ENCODE measurements around the gene PCDHGC5. TPM values are rescaled to one million over a fixed set of nuclear protein-coding genes. Genes with fewer than 3 reads are reported as not detected.
A peak's percentile ranks its signal among the peaks of the same experiment; 100 is the strongest.

The PCDHGC5 gene
- total and polyA plus RNA-seq, 9 of the 15 experiments (the other 6 are each of a cell fraction or from before 2014, with no cell fraction given): not detected

- Histone ChIP-seq H3K4me2 (ENCODE audit: insufficient read depth, low read length) (no peak overlapping the region), H3K9ac (ENCODE audit: insufficient read depth in 1 of 2, low read depth in 2 of 2, low read length in 2 of 2) (peak overlapping the region in 1 of 2 experiments; percentile 33; a peak in 1 of 4 replicates), H3K79me2 (ENCODE audit: control insufficient read depth, insufficient read depth, low read length) (no peaks in the 10 kb centered on the region), H2AFZ (ENCODE audit: low read depth, low read length) (no peak overlapping the region), H4K20me1 (replicated peaks; ENCODE audit: control insufficient read depth, insufficient read depth, low read length) (no peaks in the 10 kb centered on the region), H3K27ac (ENCODE audit: extremely low read depth, low read depth, low read length) (no peak overlapping the region), H3K36me3 (ENCODE audit: control insufficient read depth, insufficient read depth, low read length) (peaks cover 86% of the 10 kb centered on the region), H3K4me3 (no peak overlapping the region), H3K9me3 (replicated peaks; ENCODE audit: control insufficient read depth, insufficient read depth, low read depth, low read length) (no peaks in the 10 kb centered on the region), H3K4me1 (replicated peaks in 1 of 2; ENCODE audit: control insufficient read depth in 2 of 2, insufficient read depth in 2 of 2, low read length in 2 of 2) (peaks cover 10 to 17% of the 10 kb centered on the region in 2 experiments; a peak in 4 of 5 replicates), H3K9me1 (ENCODE audit: control insufficient read depth, insufficient read depth, low read length) (peaks cover 8% of the 10 kb centered on the region), H3K27me3 (ENCODE audit: control insufficient read depth in 2 of 2, insufficient read depth in 2 of 2, low read length in 2 of 2) (no peaks in the 10 kb centered on the region)
- in situ Hi-C loops (cut with MboI): no loop called here
- POLR2A ChIA-PET: no interaction called here
- CTCF ChIA-PET (ENCODE audit: low intra/inter-chr PET ratio): no interaction called here
- FAIRE-seq: no peak
- intact Hi-C loops (cut with micrococcal nuclease): loop anchor here (10.0 kb wide), 1 partner anchor 282 kb away; no protein-coding TSS in a partner anchor
- 96% methylated on average over 5 of the region's 8 CpGs for WGBS (ENCODE audit: insufficient coverage, low coverage, missing lambda C conversion rate)
- no peak for DNase-seq (ENCODE audit: extremely low read depth in 1 of 4, low spot score in 3 of 4)
- no peak for ATAC-seq
- BruUV-seq (replicated peaks): no TSS peak
- no peak for TF ChIP-seq CGGBP1 (CRISPR knock-in tag; IDR thresholded peaks at IDR 0.05)
- no peak for TF ChIP-seq ZNF778 (CRISPR knock-in tag; IDR thresholded peaks at IDR 0.05)
- no peak for TF ChIP-seq POLR2B (IDR thresholded peaks at IDR 0.05; ENCODE audit: low read depth, partially characterized antibody)
- TF ChIP-seq POLR3A (IDR thresholded peaks at IDR 0.05; ENCODE audit: borderline replicate concordance, extremely low read depth, insufficient read depth, insufficient read length): no peak
- TF ChIP-seq SAP30 (IDR thresholded peaks at IDR 0.05; ENCODE audit: borderline replicate concordance, insufficient read depth, low read depth, low read length, poor library complexity, severe bottlenecking): no peak
- no peak for TF ChIP-seq NFIC (IDR thresholded peaks at IDR 0.05)
- no peak for TF ChIP-seq RBM22 (IDR thresholded peaks at IDR 0.05; ENCODE audit: low read depth, low read length, poor library complexity, severe bottlenecking)
- no peak for TF ChIP-seq ZKSCAN3 (CRISPR knock-in tag; IDR thresholded peaks at IDR 0.05)
- no peak for TF ChIP-seq JUN (IDR thresholded peaks at IDR 0.05; ENCODE audit: borderline replicate concordance, low read depth, low read length)
- TF ChIP-seq JUN (CRISPR knock-in tag; IDR thresholded peaks at IDR 0.05; ENCODE audit: borderline replicate concordance): no peak
- TF ChIP-seq SIN3B (IDR thresholded peaks at IDR 0.05; ENCODE audit: low read depth): no peak
- TF ChIP-seq PHF8 (IDR thresholded peaks at IDR 0.05; ENCODE audit: borderline replicate concordance, low read length): no peak
- no peak for TF ChIP-seq CCNT2 (IDR thresholded peaks at IDR 0.05; ENCODE audit: borderline replicate concordance, extremely low read depth, insufficient read length, low read depth, low read length)
- TF ChIP-seq GABPA (tag; conservative IDR thresholded peaks at IDR 0.05; ENCODE audit: low read depth): no peak
- TF ChIP-seq EP300 (IDR thresholded peaks at IDR 0.05; ENCODE audit: low read length): no peak
These were observed 27.8 kb downstream of the PCDHGC5 start for GRCh38 chr5:141516672-141517025.

Data from K562 (cell line).